Measurements from ENCODE around the gene OR52A1. TPM values are rescaled to one million over a fixed set of nuclear protein-coding genes. Genes with fewer than 3 reads are reported as not detected.

Gene OR52A1
- total RNA-seq (not detected), polyA plus RNA-seq (not detected)
- long read RNA-seq, donor 1 = 0 reads
- long read RNA-seq, donor 2 = 0 reads
- long read RNA-seq, donor 3 = 0 reads
- long read RNA-seq, donor 4 = 0 reads
- long read RNA-seq, donor 5 = 0 reads

DNA sequence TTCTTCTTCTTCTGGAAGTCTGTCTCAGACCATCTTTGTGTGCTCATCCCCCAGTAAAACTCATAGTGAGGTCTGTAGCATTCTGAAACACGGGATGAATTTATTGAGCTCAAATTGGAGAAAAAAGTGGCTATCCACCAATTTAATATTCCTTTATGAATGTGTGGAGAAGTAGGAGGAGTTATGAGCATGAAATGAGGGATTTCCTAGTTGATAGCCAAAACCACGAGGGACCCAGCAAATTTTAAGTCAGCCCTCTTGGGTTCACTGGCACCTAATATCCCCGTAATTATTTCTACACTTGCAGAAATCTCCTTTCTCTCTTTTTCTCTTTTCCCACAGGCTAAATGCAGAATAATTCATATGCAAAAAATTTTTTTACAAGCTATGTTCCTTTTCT, at the start of gene OR52A1:
OR52A1 (minus strand) TSS at position 101 of the 400 bp plus-strand sequence. CDS start 2,388 bp downstream, outside the sequence.
- TF ChIP-seq CTCF (IDR thresholded peaks at IDR 0.05; ENCODE audit: control extremely low read depth, extremely low read depth) = no peak
- no peak for DNase-seq
- Histone ChIP-seq H3K9me3 (ENCODE audit: control insufficient read depth in 4 of 4, insufficient read depth in 3 of 4, low read length in 3 of 4) (no peaks in the 10 kb centered on the region), H3K9ac (ENCODE audit: insufficient read depth in 1 of 2, low read length in 2 of 2) (no peak within 1 kb of the TSS), H3K36me3 (ENCODE audit: control insufficient read depth in 4 of 4, insufficient read depth in 4 of 4, low read length in 4 of 4) (no peaks in the 10 kb centered on the region), H3K4me1 (ENCODE audit: control insufficient read depth in 5 of 5, insufficient read depth in 5 of 5, low read length in 5 of 5) (no peaks in the 10 kb centered on the region), H3K27ac (ENCODE audit: low read depth in 1 of 2, low read length in 1 of 2) (no peak within 1 kb of the TSS), H3K27me3 (ENCODE audit: control insufficient read depth in 3 of 3, insufficient read depth in 3 of 3, low read length in 2 of 3) (no peaks in the 10 kb centered on the region), H3K4me3 (no peak within 1 kb of the TSS)
- WGBS, 2 donors = 74 to 85% methylated on average over 3 of the region's 3 CpGs
- no peak for ATAC-seq (ENCODE audit: insufficient read depth, low FRiP score)

GRCh38 chr11:5203366-5203765, 48.8 kb upstream of the OR52A1 start:
- no peaks in the 10 kb centered on the region for H3K4me1 ChIP-seq (ENCODE audit: control insufficient read depth in 5 of 5, insufficient read depth in 5 of 5, low read length in 5 of 5)
- ATAC-seq (ENCODE audit: insufficient read depth, low FRiP score) (no peak), DNase-seq (no peak)
- H3K9ac ChIP-seq (ENCODE audit: insufficient read depth in 1 of 2, low read length in 2 of 2) = no peak overlapping the region
- H3K27me3 ChIP-seq (ENCODE audit: control insufficient read depth in 3 of 3, insufficient read depth in 3 of 3, low read length in 2 of 3) = no peaks in the 10 kb centered on the region
- WGBS, 2 donors = 78 to 97% methylated on average over 2 of the region's 2 CpGs
- H3K27ac ChIP-seq (ENCODE audit: low read depth in 1 of 2, low read length in 1 of 2) = no peak overlapping the region
- H3K9me3 ChIP-seq (ENCODE audit: control insufficient read depth in 4 of 4, insufficient read depth in 3 of 4, low read length in 3 of 4) = no peaks in the 10 kb centered on the region
- H3K36me3 ChIP-seq (ENCODE audit: control insufficient read depth in 4 of 4, insufficient read depth in 4 of 4, low read length in 4 of 4) = no peaks in the 10 kb centered on the region
- H3K4me3 ChIP-seq = no peak overlapping the region
- no peak for TF ChIP-seq CTCF (IDR thresholded peaks at IDR 0.05; ENCODE audit: control extremely low read depth, extremely low read depth)

DNA sequence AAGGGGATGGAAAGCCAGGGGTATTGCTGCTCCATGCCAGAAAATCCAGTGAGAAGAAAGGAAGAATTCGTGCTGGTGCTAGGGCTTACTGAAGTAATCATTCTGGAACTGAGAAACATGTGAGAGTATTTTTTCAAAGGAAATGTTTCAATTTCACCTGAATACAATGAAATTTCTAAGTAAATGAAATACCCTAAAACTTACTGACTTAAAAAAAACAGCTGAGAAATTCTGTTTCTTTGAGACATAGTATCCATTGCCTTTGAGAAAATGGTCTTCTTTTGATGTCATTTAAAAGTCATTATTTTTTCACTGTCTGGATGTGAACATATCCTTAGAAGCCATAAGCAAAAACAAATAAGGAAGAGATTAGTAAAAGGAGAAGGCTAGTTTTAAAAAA, 46.0 kb upstream of the OR52A1 start, which contains the start of gene OR51V1:
OR51V1 (minus strand) TSS at position 101 of the 400 bp plus-strand sequence; CDS start at position 101, 0 bp downstream.
- H3K36me3 ChIP-seq (ENCODE audit: control insufficient read depth in 4 of 4, insufficient read depth in 4 of 4, low read length in 4 of 4) = no peaks in the 10 kb centered on the region
- ATAC-seq (ENCODE audit: insufficient read depth, low FRiP score) (no peak), DNase-seq (no peak)
- H3K4me3 ChIP-seq = no peak within 1 kb of the TSS
- H3K4me1 ChIP-seq (ENCODE audit: control insufficient read depth in 5 of 5, insufficient read depth in 5 of 5, low read length in 5 of 5) = no peaks in the 10 kb centered on the region
- no peak within 1 kb of the TSS for H3K27ac ChIP-seq (ENCODE audit: low read depth in 1 of 2, low read length in 1 of 2)
- H3K9me3 ChIP-seq (ENCODE audit: control insufficient read depth in 4 of 4, insufficient read depth in 3 of 4, low read length in 3 of 4) = no peaks in the 10 kb centered on the region
- H3K9ac ChIP-seq (ENCODE audit: insufficient read depth in 1 of 2, low read length in 2 of 2) = no peak within 1 kb of the TSS
- WGBS, 2 donors = 64 to 72% methylated on average over 1 of the region's 1 CpG
- no peak for TF ChIP-seq CTCF (IDR thresholded peaks at IDR 0.05; ENCODE audit: control extremely low read depth, extremely low read depth)
- no peaks in the 10 kb centered on the region for H3K27me3 ChIP-seq (ENCODE audit: control insufficient read depth in 3 of 3, insufficient read depth in 3 of 3, low read length in 2 of 3)

DNA sequence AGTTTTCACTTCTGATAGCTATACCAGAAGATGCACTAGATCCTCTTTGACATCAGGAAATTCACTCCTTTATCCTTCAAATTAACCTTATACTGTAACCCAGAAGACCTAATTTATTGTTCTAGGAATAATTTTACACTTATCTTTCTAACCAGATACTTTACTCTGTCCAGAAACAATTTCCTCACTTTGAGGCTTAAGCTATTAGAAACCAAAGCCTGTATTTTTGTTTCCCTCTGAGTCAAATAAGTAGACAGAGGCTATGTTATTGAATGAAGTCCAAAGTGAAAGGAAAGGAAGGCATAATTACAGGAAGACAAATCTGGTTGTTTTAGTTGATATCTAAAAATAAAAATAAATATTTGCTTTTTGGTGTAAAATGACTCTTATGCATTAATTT, 43.7 kb upstream of the OR52A1 start:
- H3K27me3 ChIP-seq (ENCODE audit: control insufficient read depth in 3 of 3, insufficient read depth in 3 of 3, low read length in 2 of 3) = no peaks in the 10 kb centered on the region
- no peak overlapping the region for H3K9ac ChIP-seq (ENCODE audit: insufficient read depth in 1 of 2, low read length in 2 of 2)
- no peak for TF ChIP-seq CTCF (IDR thresholded peaks at IDR 0.05; ENCODE audit: control extremely low read depth, extremely low read depth)
- DNase-seq = no peak
- no peak overlapping the region for H3K27ac ChIP-seq (ENCODE audit: low read depth in 1 of 2, low read length in 1 of 2)
- H3K9me3 ChIP-seq (ENCODE audit: control insufficient read depth in 4 of 4, insufficient read depth in 3 of 4, low read length in 3 of 4) = peaks cover 0 to 3% (median 0%) of the 10 kb centered on the region in 4 donors
- no peaks in the 10 kb centered on the region for H3K4me1 ChIP-seq (ENCODE audit: control insufficient read depth in 5 of 5, insufficient read depth in 5 of 5, low read length in 5 of 5)
- H3K36me3 ChIP-seq (ENCODE audit: control insufficient read depth in 4 of 4, insufficient read depth in 4 of 4, low read length in 4 of 4) = no peaks in the 10 kb centered on the region
- no peak for ATAC-seq (ENCODE audit: insufficient read depth, low FRiP score)
- H3K4me3 ChIP-seq = no peak overlapping the region
